ENCODE results near the gene ZNF322.
"Not testable (repeated sequence)": the region's sequence is repeated elsewhere in the genome, so short reads cannot be mapped to it uniquely, and the experiment has no call there.

Gene ZNF322

GRCh38 chr6:26659042-26659999, at the start of gene ZNF322:
Gene ZNF322, minus strand, starts transcription at chr6:26659746. Its CDS starts 21,193 bp downstream, at chr6:26638553.
- peak; percentile 72 for DNase-seq (ENCODE audit: low read depth, low spot score)

GRCh38 chr6:26705780-26706179, 46.2 kb upstream of the ZNF322 start:
- DNase-seq (ENCODE audit: low read depth, low spot score): not testable (repeated sequence)

GRCh38 chr6:26705352-26705751, 45.8 kb upstream of the ZNF322 start:
- not testable (repeated sequence) for DNase-seq (ENCODE audit: low read depth, low spot score)

- not testable (repeated sequence) for DNase-seq (ENCODE audit: low read depth, low spot score)
Measured at GRCh38 chr6:26701023-26701747, 41.6 kb upstream of the ZNF322 start.

GRCh38 chr6:26697496-26697895, 38.0 kb upstream of the ZNF322 start:
- DNase-seq (ENCODE audit: low read depth, low spot score): not testable (repeated sequence)

- DNase-seq (ENCODE audit: low read depth, low spot score): not testable (repeated sequence)
Measured at GRCh38 chr6:26689324-26689947, 29.9 kb upstream of the ZNF322 start.

- DNase-seq (ENCODE audit: low read depth, low spot score): not testable (repeated sequence)
Measured at GRCh38 chr6:26682435-26683042, 23.0 kb upstream of the ZNF322 start.

- DNase-seq (ENCODE audit: low read depth, low spot score): not testable (repeated sequence)
Measured at GRCh38 chr6:26673287-26673686, 13.7 kb upstream of the ZNF322 start.

- DNase-seq (ENCODE audit: low read depth, low spot score): not testable (repeated sequence)
Measured at GRCh38 chr6:26670558-26670957, 11.0 kb upstream of the ZNF322 start.

- DNase-seq (ENCODE audit: low read depth, low spot score): not testable (repeated sequence)
Measured at GRCh38 chr6:26670003-26670402, 10.5 kb upstream of the ZNF322 start.

- DNase-seq (ENCODE audit: low read depth, low spot score): no peak
Measured at GRCh38 chr6:26660000-26660361, 435 bp upstream of the ZNF322 start.

GRCh38 chr6:26657256-26657655, 2.3 kb downstream of the ZNF322 start:
- no peak for DNase-seq (ENCODE audit: low read depth, low spot score)

GRCh38 chr6:26653007-26653406, 6.5 kb downstream of the ZNF322 start:
- DNase-seq (ENCODE audit: low read depth, low spot score): no peak

- no peak for DNase-seq (ENCODE audit: low read depth, low spot score)
Measured at GRCh38 chr6:26651133-26651781, 8.3 kb downstream of the ZNF322 start.

GRCh38 chr6:26646074-26646473, 13.5 kb downstream of the ZNF322 start:
- DNase-seq (ENCODE audit: low read depth, low spot score): no peak

GRCh38 chr6:26640806-26641205, 18.7 kb downstream of the ZNF322 start:
- DNase-seq (ENCODE audit: low read depth, low spot score): no peak

- no peak for DNase-seq (ENCODE audit: low read depth, low spot score)
Measured at GRCh38 chr6:26629359-26629758, 30.2 kb downstream of the ZNF322 start.

GRCh38 chr6:26627843-26628242, 31.7 kb downstream of the ZNF322 start:
- DNase-seq (ENCODE audit: low read depth, low spot score): no peak

- DNase-seq (ENCODE audit: low read depth, low spot score): no peak
Measured at GRCh38 chr6:26624557-26624956, 35.0 kb downstream of the ZNF322 start.

GRCh38 chr6:26623339-26623859, 36.1 kb downstream of the ZNF322 start:
- DNase-seq (ENCODE audit: low read depth, low spot score): no peak

Data from brain pericyte (primary cell).